SH-SY5Y (cell line): ENCODE data around the gene ALG5.

Source experiments
- GATA2 ChIP-seq: IDR thresholded peaks from 2 replicates; pipeline ENCODE4 v1.6.1; 2011; ENCODE audit warnings: mild to moderate bottlenecking, low read depth, low read length
- GATA3 ChIP-seq: IDR thresholded peaks from 2 replicates; pipeline ENCODE4 v1.6.1; 2011; ENCODE audit warnings: low read depth, mild to moderate bottlenecking, low read length, moderate library complexity

- no peak for TF ChIP-seq GATA2
- no peak for TF ChIP-seq GATA3
Measured at GRCh38 chr13:36919833-36920615, 79.1 kb downstream of the ALG5 start, which contains the start of gene SMAD9.
